NCI-H2029 treated with DMSO at 0.1 percent for 48 hours (cell line): ENCODE measurements around the gene ARMC9.
"Not testable (repeated sequence)": the region's sequence is repeated elsewhere in the genome, so short reads cannot be mapped to it uniquely, and the experiment has no call there.

ENCODE experiments used
- DNase-seq: peaks from one replicate; lab custom pipeline; 2025; lab: John Stamatoyannopoulos, UW

Gene ARMC9

DNA sequence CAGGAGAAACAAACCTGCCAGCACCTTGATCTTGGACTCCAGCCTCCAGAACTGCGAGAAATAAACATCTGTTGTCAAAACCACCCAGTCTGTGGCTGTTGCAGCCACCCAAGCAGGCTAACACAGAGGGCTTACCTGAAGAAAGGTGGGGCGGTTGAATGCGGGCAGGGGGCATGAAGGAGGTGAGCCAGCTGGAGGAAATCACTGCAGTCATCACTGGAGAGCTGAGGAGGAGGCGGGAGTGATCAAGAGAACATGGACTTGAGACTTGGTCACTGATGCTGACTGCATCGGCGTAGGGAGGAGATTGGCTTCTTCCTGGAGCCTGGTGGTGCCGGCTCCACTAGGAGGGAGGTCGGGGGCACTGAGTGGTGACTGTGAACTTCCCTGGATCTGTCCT lies 14.6 kb upstream of the ARMC9 start:
- no peak for DNase-seq

GRCh38 chr2:231184319-231184718 lies 14.1 kb upstream of the ARMC9 start:
- DNase-seq, result no peak

- DNase-seq, result no peak
Measured at GRCh38 chr2:231185050-231185725, 13.2 kb upstream of the ARMC9 start.

DNA sequence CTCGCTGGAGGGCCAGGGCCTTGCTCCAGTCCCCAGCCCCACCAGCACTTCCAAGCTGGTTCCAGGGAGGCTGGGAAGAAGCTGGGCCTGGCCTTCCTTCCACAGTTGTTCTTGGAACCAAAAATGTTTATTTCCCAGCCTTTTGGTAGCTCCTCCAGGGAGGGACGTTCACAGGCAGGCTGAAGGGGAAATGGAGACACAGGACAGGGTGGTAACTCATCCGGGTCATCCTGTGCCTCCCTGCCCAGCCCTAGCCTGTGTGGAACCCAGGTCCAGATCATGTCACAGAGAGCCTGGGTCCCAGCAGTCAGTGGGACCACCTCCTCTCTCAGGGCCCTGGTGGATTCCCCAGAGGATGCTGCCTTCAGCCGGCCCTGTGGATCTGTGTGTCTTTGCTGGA lies 12.5 kb upstream of the ARMC9 start:
- DNase-seq, result no peak

GRCh38 chr2:231186325-231186724 lies 12.1 kb upstream of the ARMC9 start:
- DNase-seq, result no peak

DNA sequence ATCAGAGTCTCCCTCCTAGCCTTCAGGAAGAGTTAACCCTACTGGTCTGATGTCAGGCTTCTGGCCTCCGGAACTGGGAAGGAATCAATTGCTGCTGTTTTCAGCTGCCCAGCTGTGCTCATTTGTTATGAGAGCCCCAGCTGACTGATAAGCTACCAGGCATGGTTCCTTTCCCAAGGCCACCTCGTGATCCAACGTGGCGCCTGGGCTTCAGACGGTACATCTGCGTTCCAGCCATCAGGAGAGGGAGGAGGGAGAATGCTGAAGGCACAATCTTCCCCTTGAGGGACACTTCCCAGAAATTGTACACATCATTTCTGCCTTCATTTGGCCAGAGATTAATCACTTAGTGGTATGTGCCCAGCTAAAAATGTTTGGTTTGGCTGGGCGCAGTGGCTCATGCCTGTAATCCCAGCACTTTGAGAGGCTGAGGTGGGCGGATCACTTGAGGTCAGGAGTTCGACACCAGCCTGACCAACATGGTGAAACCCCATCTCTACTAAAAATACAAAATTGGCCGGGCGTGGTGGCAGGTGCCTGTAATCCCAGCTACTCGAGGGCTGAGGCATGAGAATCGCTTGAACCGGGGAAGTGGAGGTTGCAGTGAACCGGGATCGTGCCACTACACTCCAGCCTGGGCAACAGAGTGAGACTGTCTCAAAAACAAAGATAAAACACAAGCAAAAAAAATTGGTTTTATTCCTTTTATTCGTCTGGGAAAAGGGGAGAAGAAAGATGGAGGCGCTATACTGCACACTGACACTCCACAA lies 10.5 kb upstream of the ARMC9 start:
- no peak for DNase-seq

- no peak for DNase-seq
Measured at GRCh38 chr2:231188506-231189170, 9.8 kb upstream of the ARMC9 start.

GRCh38 chr2:231189171-231189530 lies 9.3 kb upstream of the ARMC9 start:
- DNase-seq, result no peak

DNA sequence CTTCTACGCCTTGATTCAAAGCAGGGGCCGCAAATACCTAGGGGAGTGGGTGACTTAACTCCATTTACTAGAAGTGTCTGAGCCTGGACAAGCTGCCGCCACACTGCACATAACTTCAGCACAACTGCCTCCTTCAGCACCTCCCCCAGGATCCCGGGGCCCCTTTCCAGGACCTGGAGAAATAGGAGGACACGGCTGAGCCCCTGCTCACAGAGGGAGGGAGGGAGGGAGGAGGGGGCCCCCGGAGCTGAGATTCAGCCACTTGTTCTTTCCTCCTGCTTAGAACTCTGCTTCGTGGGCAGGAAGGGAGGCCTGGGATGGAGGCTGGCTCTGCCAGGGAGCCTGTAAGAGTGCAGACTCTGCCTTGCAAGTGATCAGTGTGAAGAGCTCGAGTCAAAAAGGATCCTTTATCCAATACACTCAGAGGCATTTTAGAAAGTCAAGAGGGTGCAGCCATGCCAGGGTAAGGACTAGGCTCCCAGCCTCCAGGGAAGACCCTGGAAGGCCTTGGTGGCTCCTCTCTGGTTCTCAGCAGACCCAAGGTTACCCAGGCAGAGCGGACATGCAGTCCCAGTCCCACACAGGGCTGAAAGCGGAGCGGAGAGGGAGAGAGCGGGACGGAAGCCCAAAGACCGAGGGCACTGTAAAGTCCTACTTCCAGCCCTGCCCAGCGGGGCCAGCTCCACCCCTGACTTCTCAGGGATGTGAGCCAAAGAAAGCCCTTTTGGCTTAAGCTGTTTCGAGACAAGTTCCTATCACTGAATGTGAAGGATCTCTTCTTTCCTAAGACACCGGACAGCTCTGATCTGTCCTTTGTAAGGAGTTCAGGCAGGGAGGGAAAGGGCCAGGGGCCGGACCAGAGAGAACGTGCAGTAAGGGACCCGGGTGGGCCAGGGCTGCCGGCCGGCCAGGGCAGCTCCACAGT lies 8.6 kb upstream of the ARMC9 start:
- DNase-seq, result no peak

- DNase-seq, result no peak
Measured at GRCh38 chr2:231190531-231191197, 7.8 kb upstream of the ARMC9 start.

DNA sequence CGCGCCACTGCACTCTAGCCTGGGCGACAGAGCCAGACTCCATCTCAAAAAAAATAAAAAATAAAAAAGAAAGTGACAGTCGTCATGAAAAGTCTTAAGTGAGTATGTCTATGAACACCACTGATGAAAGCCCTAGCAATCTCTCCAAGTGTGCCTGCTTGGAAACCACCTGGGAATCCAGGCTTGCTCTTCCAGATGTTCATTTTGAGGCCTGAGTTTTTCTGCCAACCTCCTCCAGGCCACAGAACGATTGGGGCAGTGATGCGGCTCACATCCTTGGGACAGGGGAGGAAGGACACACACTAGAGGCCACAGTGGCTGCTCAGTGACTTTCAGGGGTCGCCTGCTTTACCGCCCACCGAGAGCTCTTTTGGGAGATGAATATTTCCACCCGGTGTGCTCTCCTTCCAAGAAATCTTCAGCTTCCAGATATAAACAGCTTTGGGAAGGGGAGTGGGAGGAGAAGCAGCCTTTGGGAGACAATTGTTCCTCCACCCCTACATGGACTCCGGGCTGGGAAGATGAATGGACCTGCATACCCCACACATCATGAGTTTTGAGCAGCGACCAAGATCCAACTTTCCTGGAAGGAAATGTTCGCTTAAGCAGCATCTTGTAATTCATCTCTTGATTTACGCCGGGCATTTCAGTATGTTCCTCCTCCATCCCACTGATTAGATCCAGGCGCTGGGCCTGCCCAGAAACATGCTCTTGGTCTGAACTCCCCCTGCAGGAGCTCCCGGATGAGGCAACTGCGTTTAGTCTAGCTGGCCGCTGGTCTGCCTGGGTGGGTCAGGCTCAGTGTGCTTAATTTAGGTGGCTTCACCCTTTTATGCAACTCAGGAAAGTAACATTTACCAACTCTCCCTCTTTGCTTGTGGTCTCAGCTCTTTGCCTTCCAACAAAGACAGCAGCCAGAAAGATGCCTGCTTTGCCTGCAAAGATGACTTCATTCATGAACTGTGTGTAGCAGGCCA lies 6.2 kb upstream of the ARMC9 start:
- no peak for DNase-seq

GRCh38 chr2:231193216-231193615 lies 5.2 kb upstream of the ARMC9 start:
- no peak for DNase-seq

- no peak for DNase-seq
Measured at GRCh38 chr2:231196592-231196991, 1.8 kb upstream of the ARMC9 start.

DNA sequence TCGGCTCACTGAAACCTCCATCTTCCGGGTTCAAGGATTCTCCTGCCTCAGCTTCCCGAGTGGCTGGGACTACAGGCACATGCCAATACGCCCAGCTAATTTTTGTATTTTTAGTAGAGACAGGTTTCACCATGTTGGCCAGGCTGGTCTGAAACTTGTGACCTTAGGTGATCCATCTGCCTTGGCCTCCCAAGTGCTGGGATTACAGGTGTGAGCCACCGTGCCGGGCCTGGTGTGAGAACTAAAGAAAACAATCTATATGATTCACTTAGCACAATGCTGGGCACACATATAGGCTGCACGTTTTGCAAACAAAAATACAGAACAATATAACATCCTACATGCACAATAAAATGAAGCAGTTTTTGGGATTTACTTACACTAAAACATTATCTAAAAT lies 1.2 kb upstream of the ARMC9 start:
- not testable (repeated sequence) for DNase-seq

DNA sequence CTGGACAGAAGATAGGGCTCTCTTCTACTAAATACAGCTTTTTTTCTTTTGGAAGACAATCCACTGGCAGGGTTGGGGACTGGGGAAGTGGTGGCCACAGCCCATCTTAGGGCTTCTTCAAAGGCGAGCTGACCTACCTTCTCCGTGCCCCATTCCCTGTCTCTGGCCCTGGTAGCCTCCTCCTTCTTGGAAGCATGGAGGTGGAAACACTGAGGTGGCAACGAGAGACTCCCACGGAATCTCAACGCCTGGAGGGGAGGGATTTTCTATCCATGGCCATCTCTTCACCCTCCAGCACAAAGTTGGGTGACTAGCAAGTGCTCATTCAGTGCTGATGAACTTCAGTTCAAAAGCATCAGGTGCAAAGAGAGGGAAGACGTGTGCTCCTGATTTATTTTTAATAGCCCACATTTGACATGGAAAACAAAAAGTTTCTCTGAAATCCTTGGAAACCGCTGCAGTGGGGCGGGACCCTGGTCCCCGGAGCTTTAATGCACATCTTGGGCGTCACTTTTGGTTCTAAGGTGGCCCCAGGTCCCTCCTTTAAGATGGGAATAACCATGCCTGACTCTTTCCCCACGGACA lies 633 bp upstream of the ARMC9 start:
- no peak for DNase-seq

DNA sequence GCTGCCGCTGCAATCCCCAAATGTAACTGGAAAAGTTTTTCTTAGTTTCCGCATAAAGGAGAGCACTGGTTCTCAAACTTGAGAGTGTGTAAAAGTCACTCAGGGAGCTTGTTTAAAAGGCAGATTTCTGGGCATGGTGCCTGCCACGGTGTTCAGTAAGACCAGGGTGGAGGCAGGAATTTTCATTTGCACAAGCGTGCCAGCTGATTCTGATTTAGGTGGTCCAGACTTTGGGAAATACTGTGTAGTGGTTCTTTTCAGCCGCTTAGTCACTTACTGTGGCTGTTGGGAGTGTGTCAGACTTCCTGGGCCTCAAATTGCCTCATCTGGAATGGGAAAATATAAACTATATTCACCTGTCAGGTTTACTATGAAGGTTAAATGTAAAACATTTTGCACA lies 788 bp downstream of the ARMC9 start:
- DNase-seq, result no peak

DNA sequence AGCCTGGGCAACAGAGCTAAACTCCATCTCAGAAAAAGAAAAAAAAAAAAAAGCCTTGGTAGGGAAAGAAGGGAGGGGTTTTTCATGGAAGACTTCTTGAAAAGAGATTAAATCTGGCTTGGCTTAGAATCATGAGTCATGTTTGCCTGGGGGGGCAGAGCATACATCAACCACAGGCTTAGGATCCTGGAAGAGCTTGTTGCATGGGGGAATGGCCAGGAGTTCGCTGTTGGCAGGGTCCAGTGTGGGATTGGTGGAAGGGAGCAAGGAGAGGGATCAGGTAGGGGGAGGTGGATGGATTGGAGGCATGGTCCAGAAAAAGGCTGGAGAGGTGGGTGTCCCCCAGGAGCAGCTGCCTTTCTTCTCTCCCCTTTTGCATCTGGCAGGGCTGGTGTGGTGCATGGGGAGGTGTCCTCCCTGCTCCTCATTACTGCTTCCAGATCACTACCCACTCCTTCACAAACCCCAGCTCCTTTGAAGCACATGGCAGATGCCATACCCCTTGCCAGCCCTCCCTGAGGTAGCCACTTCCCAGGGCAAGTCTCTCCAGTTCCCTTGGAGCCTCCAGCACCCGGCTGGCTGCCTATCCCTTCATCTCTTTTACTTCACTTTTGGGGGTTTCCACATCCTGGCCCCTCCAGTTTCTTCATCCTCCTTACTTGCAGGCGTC lies 2.5 kb downstream of the ARMC9 start:
- no peak for DNase-seq

DNA sequence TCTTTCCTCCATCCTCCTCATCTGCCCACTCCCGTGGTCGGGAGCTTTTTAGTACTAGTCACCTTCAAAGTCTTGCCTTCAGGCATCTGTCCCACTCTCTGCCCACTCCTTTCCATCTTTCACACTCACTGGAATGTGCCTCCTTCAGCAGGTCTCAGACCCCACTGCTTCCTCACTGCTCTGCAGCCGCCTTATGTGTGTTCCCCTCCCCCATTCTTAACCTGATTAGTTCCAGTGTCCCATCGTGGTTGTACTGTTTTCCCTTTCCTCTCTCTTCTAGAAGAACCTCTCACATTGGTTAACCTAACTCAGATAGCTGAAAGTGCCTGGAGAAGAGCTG lies 3.0 kb downstream of the ARMC9 start:
- no peak for DNase-seq

- DNase-seq, result no peak
Measured at GRCh38 chr2:231203087-231203486, 4.7 kb downstream of the ARMC9 start.

GRCh38 chr2:231204146-231204545 lies 5.7 kb downstream of the ARMC9 start:
- no peak for DNase-seq
